ENCODE results near the gene NOSIP. TPM values are rescaled to one million over a fixed set of nuclear protein-coding genes. Genes with fewer than 3 reads are reported as not detected.

The NOSIP gene
- polyA plus RNA-seq, 1 experiment: 43.9 TPM

DNA sequence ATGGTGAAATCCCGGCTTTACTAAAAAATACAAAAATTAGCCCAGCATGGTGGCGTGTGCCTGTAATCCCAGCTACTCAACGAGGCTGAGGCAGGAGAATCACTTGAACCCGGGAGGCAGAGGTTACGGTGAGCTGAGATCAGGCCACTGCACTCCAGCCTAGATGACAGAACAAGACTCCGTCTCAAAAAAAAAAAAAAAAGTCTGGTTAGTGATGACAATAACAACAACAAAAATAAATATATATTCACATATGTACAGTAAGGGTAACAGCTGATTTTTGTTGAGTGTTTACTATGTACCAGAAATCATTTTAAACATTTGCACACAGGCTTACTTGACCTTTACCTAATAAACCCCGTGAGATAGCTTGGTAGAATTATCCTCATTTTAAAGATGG lies 36.6 kb upstream of the NOSIP start:
- Histone ChIP-seq H3K4me3 (ENCODE audit: low read depth, low read length) (no peak overlapping the region), H3K9me3 (ENCODE audit: control insufficient read depth, insufficient read depth, low read length) (peaks cover 3% of the 10 kb centered on the region; the same call in 1 of the 2 replicates), H3K27me3 (ENCODE audit: control insufficient read depth, insufficient read depth, low read length) (no peaks in the 10 kb centered on the region), H3K27ac (ENCODE audit: low read depth, low read length) (no peak overlapping the region)
- ChIA-PET POLR2A (interaction anchor here (1.3 kb wide), 1 partner anchor 24 kb away, joined by 3 read pairs; no protein-coding TSS in a partner anchor), CTCF (no interaction called here)
- DNase-seq (ENCODE audit: low read depth, low spot score): no peak
- TF ChIP-seq, protein P1, sequence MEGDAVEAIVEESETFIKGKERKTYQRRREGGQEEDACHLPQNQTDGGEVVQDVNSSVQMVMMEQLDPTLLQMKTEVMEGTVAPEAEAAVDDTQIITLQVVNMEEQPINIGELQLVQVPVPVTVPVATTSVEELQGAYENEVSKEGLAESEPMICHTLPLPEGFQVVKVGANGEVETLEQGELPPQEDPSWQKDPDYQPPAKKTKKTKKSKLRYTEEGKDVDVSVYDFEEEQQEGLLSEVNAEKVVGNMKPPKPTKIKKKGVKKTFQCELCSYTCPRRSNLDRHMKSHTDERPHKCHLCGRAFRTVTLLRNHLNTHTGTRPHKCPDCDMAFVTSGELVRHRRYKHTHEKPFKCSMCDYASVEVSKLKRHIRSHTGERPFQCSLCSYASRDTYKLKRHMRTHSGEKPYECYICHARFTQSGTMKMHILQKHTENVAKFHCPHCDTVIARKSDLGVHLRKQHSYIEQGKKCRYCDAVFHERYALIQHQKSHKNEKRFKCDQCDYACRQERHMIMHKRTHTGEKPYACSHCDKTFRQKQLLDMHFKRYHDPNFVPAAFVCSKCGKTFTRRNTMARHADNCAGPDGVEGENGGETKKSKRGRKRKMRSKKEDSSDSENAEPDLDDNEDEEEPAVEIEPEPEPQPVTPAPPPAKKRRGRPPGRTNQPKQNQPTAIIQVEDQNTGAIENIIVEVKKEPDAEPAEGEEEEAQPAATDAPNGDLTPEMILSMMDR (IDR thresholded peaks at IDR 0.05; ENCODE audit: low read depth, low read length): no peak

DNA sequence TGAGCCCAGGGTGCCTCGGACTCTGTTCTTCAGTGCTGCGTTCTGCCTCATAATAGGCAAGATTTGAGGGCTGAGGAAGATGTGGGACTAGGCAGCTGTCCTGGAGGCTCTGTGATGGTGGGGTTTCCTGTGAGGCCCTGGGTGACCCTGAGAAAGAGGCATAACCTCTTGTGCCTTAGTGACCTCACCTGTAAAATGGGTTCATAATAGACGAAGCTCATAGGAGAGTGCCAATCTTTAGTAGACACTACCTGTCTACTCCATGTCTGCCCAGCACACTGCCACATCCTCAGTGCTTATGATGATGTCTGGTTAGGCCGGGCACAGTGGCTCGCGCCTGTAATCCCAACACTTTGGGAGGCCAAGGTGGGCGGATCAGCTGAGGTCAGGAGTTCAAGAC lies 36.2 kb upstream of the NOSIP start:
- TF ChIP-seq, protein P1 (IDR thresholded peaks at IDR 0.05; ENCODE audit: low read depth, low read length): no peak
- Histone ChIP-seq H3K27me3 (ENCODE audit: control insufficient read depth, insufficient read depth, low read length) (no peaks in the 10 kb centered on the region), H3K9me3 (ENCODE audit: control insufficient read depth, insufficient read depth, low read length) (peaks cover 3% of the 10 kb centered on the region; the same call in 1 of the 2 replicates), H3K4me3 (ENCODE audit: low read depth, low read length) (no peak overlapping the region), H3K27ac (ENCODE audit: low read depth, low read length) (no peak overlapping the region)
- ChIA-PET CTCF (no interaction called here), POLR2A (no interaction called here)
- DNase-seq (ENCODE audit: low read depth, low spot score): no peak

DNA sequence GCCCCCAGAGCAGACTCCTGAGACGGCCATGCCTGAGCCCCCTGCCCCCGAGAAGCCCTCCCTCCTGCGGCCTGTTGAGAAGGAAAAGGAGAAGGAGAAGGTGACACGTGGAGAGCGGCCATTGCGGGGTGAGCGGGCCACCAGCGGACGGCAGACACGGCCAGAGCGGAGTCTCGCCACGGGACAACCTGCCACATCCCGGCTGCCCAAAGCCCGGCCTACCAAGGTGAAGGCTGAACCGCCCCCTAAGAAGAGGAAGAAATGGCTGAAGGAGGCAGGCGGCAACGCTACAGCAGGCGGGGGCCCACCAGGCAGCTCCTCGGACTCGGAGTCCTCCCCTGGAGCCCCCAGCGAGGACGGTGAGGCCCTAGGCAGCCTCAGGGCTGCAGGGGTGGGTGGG lies 35.5 kb upstream of the NOSIP start:
- Histone ChIP-seq H3K27ac (ENCODE audit: low read depth, low read length) (no peak overlapping the region), H3K27me3 (ENCODE audit: control insufficient read depth, insufficient read depth, low read length) (no peaks in the 10 kb centered on the region), H3K4me3 (ENCODE audit: low read depth, low read length) (no peak overlapping the region), H3K9me3 (ENCODE audit: control insufficient read depth, insufficient read depth, low read length) (peaks cover 3% of the 10 kb centered on the region; the same call in 1 of the 2 replicates)
- ChIA-PET CTCF (interaction anchor here (0.7 kb wide), 2 partner anchors 12 to 17 kb away, joined by 5 read pairs; no protein-coding TSS in a partner anchor), POLR2A (interaction anchor here (0.5 kb wide), 1 partner anchor 270 kb away, joined by 8 read pairs; no protein-coding TSS in a partner anchor)
- no peak for DNase-seq (ENCODE audit: low read depth, low spot score)
- TF ChIP-seq, protein P1 (IDR thresholded peaks at IDR 0.05; ENCODE audit: low read depth, low read length): no peak

DNA sequence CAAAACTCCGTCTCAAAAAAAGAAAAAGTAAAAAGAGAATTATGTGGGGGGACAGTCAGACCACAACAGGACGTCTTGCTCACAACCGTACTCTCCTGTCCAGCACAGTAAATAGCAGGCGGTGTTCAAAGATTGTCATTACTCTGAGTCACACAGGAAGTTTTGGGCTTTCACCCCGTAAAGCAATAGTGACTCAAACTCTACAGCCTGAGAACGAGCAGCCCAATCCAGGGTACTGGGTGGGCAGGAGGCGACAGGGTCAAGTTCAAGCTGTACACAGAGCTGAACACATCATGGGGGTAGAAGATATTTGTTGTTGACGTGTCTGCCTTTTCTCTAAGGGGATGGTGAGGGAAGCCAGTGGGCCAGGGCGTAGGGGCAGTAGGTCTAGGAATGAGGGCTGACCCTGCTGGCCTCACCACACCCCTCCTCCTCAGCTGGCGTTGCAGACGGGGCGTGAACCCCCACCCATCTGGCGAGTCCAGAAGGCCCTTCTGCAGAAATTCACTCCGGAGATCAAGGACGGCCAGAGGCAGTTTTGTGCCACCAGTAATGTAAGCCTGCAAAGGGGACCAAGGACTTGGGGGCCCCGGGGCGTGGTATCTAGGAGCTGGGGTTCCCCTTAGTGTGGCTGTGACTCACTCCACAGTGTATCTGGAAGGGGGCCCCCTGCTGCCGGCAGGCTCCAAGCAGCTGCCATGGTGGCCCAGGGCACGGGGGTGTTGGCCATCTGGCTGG lies 33.9 kb upstream of the NOSIP start:
- Histone ChIP-seq H3K27ac (ENCODE audit: low read depth, low read length) (peak overlapping the region; percentile 70), H3K27me3 (ENCODE audit: control insufficient read depth, insufficient read depth, low read length) (no peaks in the 10 kb centered on the region), H3K4me3 (ENCODE audit: low read depth, low read length) (no peak overlapping the region), H3K9me3 (ENCODE audit: control insufficient read depth, insufficient read depth, low read length) (peaks cover 3% of the 10 kb centered on the region; the same call in 1 of the 2 replicates)
- peak; percentile 27 for DNase-seq (ENCODE audit: low read depth, low spot score)
- CTCF ChIA-PET: no interaction called here
- TF ChIP-seq, protein P1 (IDR thresholded peaks at IDR 0.05; ENCODE audit: low read depth, low read length): no peak
- POLR2A ChIA-PET: interaction anchor here (0.6 to 1.0 kb wide), 2 partner anchors 24 to 50 kb away, joined by 3 read pairs; no protein-coding TSS in a partner anchor

DNA sequence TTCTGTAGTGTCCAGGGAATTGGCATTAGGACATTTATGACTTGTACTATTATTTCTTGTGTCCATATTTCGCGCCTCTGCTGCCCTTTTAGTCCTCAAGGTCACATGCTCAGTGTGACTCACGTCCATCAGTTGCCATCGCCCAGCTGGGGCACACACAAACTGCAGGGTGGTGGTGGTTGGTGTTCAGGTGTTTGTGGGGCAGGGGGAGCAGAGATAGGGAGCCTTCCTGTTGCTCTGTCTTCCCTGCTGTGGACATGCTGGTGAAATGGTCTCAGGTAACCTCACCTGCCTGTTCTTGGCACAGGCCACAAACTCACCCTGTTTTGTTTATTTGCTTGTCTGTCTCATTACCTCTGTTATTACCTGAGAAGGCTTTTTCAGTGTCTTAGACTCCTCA lies 33.0 kb upstream of the NOSIP start:
- Histone ChIP-seq H3K27ac (ENCODE audit: low read depth, low read length) (peak overlapping the region; percentile 70), H3K27me3 (ENCODE audit: control insufficient read depth, insufficient read depth, low read length) (no peaks in the 10 kb centered on the region), H3K4me3 (ENCODE audit: low read depth, low read length) (no peak overlapping the region), H3K9me3 (ENCODE audit: control insufficient read depth, insufficient read depth, low read length) (peaks cover 3% of the 10 kb centered on the region; the same call in 1 of the 2 replicates)
- ChIA-PET POLR2A (interaction anchor here (0.5 kb wide), 1 partner anchor 86 kb away, joined by 6 read pairs; no protein-coding TSS in a partner anchor), CTCF (no interaction called here)
- TF ChIP-seq, protein P1 (IDR thresholded peaks at IDR 0.05; ENCODE audit: low read depth, low read length): no peak
- no peak for DNase-seq (ENCODE audit: low read depth, low spot score)
